Measurements from ENCODE around the gene ATPAF1. TPM values are rescaled to one million over a fixed set of nuclear protein-coding genes. Genes with fewer than 3 reads are reported as not detected.

ATPAF1 gene
- polyA plus RNA-seq, 1 experiment = 85.6 TPM

GRCh38 chr1:46637444-46638083, 30.6 kb downstream of the ATPAF1 start:
- TF ChIP-seq, protein P1, sequence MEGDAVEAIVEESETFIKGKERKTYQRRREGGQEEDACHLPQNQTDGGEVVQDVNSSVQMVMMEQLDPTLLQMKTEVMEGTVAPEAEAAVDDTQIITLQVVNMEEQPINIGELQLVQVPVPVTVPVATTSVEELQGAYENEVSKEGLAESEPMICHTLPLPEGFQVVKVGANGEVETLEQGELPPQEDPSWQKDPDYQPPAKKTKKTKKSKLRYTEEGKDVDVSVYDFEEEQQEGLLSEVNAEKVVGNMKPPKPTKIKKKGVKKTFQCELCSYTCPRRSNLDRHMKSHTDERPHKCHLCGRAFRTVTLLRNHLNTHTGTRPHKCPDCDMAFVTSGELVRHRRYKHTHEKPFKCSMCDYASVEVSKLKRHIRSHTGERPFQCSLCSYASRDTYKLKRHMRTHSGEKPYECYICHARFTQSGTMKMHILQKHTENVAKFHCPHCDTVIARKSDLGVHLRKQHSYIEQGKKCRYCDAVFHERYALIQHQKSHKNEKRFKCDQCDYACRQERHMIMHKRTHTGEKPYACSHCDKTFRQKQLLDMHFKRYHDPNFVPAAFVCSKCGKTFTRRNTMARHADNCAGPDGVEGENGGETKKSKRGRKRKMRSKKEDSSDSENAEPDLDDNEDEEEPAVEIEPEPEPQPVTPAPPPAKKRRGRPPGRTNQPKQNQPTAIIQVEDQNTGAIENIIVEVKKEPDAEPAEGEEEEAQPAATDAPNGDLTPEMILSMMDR (IDR thresholded peaks at IDR 0.05; ENCODE audit: low read depth, low read length) = no peak

DNA sequence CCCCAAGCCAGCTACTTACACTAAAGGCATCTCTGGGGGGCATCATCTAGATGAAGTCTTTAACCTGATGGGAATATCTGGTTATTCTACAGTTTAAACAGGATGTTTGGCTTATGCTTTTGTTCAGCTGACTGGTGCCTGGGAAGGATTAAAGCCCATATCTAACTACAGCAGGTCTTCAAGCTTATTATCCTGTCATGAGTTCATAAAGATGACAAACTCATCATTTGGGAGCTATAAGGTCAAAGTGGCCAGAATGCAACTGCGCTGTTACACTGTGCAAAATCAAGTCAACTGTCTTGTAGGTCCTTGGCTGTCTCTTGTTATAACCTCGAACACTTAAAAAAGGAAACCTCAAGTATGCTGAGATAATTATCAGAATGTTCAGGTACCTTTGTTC, 33.0 kb downstream of the ATPAF1 start:
- TF ChIP-seq, protein P1 (IDR thresholded peaks at IDR 0.05; ENCODE audit: low read depth, low read length) = no peak
- ChIA-PET CTCF (interaction anchor here (0.9 to 1.1 kb wide), 2 partner anchors 13 to 87 kb away, joined by 4 read pairs; no protein-coding TSS in a partner anchor), POLR2A (no interaction called here)
- Histone ChIP-seq H3K27me3 (ENCODE audit: control insufficient read depth, insufficient read depth, low read length) (no peaks in the 10 kb centered on the region), H3K4me3 (ENCODE audit: low read depth, low read length) (no peak overlapping the region), H3K9me3 (ENCODE audit: control insufficient read depth, insufficient read depth, low read length) (no peaks in the 10 kb centered on the region), H3K27ac (ENCODE audit: low read depth, low read length) (no peak overlapping the region)
- no peak for DNase-seq (ENCODE audit: low read depth, low spot score)

More at GRCh38 chr1:46637444-46638083, 30.6 kb downstream of the ATPAF1 start:
- CTCF ChIA-PET = interaction anchor here (0.7 kb wide), 1 partner anchor 17 kb away, joined by 6 read pairs; no protein-coding TSS in a partner anchor
- no peak overlapping the region for H3K4me3 ChIP-seq (ENCODE audit: low read depth, low read length)
- H3K9me3 ChIP-seq (ENCODE audit: control insufficient read depth, insufficient read depth, low read length) = no peaks in the 10 kb centered on the region
- POLR2A ChIA-PET = no interaction called here
- DNase-seq (ENCODE audit: low read depth, low spot score) = no peak
- no peaks in the 10 kb centered on the region for H3K27me3 ChIP-seq (ENCODE audit: control insufficient read depth, insufficient read depth, low read length)
- no peak overlapping the region for H3K27ac ChIP-seq (ENCODE audit: low read depth, low read length)

- TF ChIP-seq, protein P1 (IDR thresholded peaks at IDR 0.05; ENCODE audit: low read depth, low read length) = no peak
- H3K27me3 ChIP-seq (ENCODE audit: control insufficient read depth, insufficient read depth, low read length) = no peaks in the 10 kb centered on the region
- POLR2A ChIA-PET = interaction anchor here (1.1 kb wide), 1 partner anchor 13 kb away, joined by 3 read pairs; no protein-coding TSS in a partner anchor
- DNase-seq (ENCODE audit: low read depth, low spot score) = no peak
- H3K9me3 ChIP-seq (ENCODE audit: control insufficient read depth, insufficient read depth, low read length) = no peaks in the 10 kb centered on the region
- H3K27ac ChIP-seq (ENCODE audit: low read depth, low read length) = no peak overlapping the region
- no peak overlapping the region for H3K4me3 ChIP-seq (ENCODE audit: low read depth, low read length)
- CTCF ChIA-PET = interaction anchor here (0.6 to 1.0 kb wide), 2 partner anchors 8 to 224 kb away, joined by 3 read pairs; no protein-coding TSS in a partner anchor
These were observed 37.4 kb downstream of the ATPAF1 start for GRCh38 chr1:46630719-46631118.

DNA sequence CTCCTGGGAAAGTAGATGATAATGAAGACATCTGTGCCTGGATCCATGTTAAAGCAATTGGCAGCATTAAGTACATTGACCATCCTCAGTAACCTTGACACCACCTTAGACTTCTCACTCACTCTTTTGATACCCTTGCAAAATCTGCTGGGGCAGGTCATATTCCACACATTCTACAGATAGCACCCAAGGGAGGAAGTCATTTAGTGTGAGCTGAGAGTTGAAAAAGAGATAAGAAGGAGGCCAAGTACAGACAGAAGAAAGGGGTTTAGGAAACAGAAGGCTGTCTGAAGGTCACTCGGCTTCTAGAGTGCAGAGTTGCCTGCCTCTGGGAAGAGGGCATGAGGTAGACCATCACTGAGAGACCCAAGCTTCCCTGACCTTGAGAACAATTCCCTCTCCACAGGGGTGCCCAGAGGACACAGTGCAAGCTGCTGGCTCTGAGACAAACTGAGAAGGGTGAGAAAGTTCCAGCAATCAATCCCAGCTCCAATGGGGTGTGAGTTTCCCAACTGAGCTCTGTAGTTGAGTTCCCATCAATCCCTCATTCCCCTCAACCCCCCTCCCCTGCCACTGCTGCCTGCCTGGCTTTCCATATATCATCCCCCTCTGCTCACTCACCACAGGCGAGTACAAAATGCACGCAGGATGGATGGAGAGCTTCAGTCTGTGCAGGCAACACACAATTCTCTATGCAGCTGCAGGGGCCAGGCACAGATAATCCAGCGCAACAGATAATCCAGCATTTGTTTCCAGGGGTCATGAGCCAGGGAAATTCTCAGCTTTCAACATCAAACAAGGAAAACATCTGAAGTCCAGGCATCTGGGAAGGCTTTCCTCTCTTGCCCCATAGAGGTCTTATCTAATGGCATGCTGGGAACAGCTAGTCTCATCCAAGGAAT, 44.2 kb downstream of the ATPAF1 start:
- H3K4me3 ChIP-seq (ENCODE audit: low read depth, low read length) = no peak overlapping the region
- ChIA-PET CTCF (interaction anchor here (0.6 to 6.3 kb wide), 4 partner anchors 8 to 102 kb away, joined by 3 to 54 read pairs (median 4); partner anchors contain the start of gene MKNK1), POLR2A (no interaction called here)
- DNase-seq (ENCODE audit: low read depth, low spot score) = no peak
- H3K9me3 ChIP-seq (ENCODE audit: control insufficient read depth, insufficient read depth, low read length) = no peaks in the 10 kb centered on the region
- no peak overlapping the region for H3K27ac ChIP-seq (ENCODE audit: low read depth, low read length)
- TF ChIP-seq, protein P1 (IDR thresholded peaks at IDR 0.05; ENCODE audit: low read depth, low read length) = no peak
- H3K27me3 ChIP-seq (ENCODE audit: control insufficient read depth, insufficient read depth, low read length) = peaks cover 5% of the 10 kb centered on the region

Measured in AG04450 (cell line).